PFSK-1 (cell line): ENCODE results near the gene SALL1.

Source experiments
- POLR2AphosphoS5 ChIP-seq: IDR thresholded peaks from 2 replicates; pipeline ENCODE4 v1.6.1; 2012; ENCODE audit warnings: low read depth, mild to moderate bottlenecking, control low read depth, low read length, moderate library complexity
- REST ChIP-seq, 2 experiments: IDR thresholded peaks; 2 replicates each; pipeline versions ENCODE4 v1.6.1 to v1.8.0; 2011 to 2012; ENCODE audit warnings: low read depth in 2 of 2, low read length in 2 of 2, control low read depth in 1 of 2, inconsistent platforms in 1 of 2, mild to moderate bottlenecking in 1 of 2, moderate library complexity in 1 of 2; ENCODE audit not compliant: insufficient read depth in 1 of 2

GRCh38 chr16:51149251-51149661, 1.8 kb downstream of the SALL1 start:
- TF ChIP-seq POLR2AphosphoS5 (no peak), REST (IDR thresholded peaks at IDR 0.05; ENCODE audit: insufficient read depth in 1 of 2, low read depth in 2 of 2, low read length in 2 of 2) (no peak)
